ENCODE results near the gene PRMT7.

The PRMT7 gene

GRCh38 chr16:68310774-68311511, at the start of gene PRMT7, which contains the start of gene SLC7A6OS:
TSS of gene PRMT7 (plus strand) at chr16:68311019. CDS start at chr16:68315980, 4,961 bp downstream.
TSS of gene SLC7A6OS (minus strand) at chr16:68310946. CDS start at chr16:68310926, 20 bp downstream.
- DNase-seq (ENCODE audit: low read depth in 2 of 2), result peak; percentile 75 to 78

GRCh38 chr16:68263559-68264127, 47.2 kb upstream of the PRMT7 start:
- DNase-seq (ENCODE audit: low read depth in 2 of 2), result no peak

- DNase-seq (ENCODE audit: low read depth in 2 of 2), result peak; percentile 61
Observed at GRCh38 chr16:68264128-68265077, 46.4 kb upstream of the PRMT7 start, which contains the start of gene SLC7A6. TSS of gene SLC7A6 (plus strand) at chr16:68264526. CDS start at chr16:68274727, 10,201 bp downstream.

GRCh38 chr16:68265078-68265920, 45.5 kb upstream of the PRMT7 start:
- DNase-seq (ENCODE audit: low read depth in 2 of 2), result no peak

GRCh38 chr16:68267612-68268405, 43.0 kb upstream of the PRMT7 start:
- DNase-seq (ENCODE audit: low read depth in 2 of 2), result no peak

- no peak for DNase-seq (ENCODE audit: low read depth in 2 of 2)
Observed at GRCh38 chr16:68269793-68270192, 41.0 kb upstream of the PRMT7 start.

- DNase-seq (ENCODE audit: low read depth in 2 of 2), result no peak
Observed at GRCh38 chr16:68270353-68270752, 40.5 kb upstream of the PRMT7 start.

GRCh38 chr16:68272507-68273209, 38.2 kb upstream of the PRMT7 start:
- DNase-seq (ENCODE audit: low read depth in 2 of 2), result no peak

- no peak for DNase-seq (ENCODE audit: low read depth in 2 of 2)
Observed at GRCh38 chr16:68273459-68273858, 37.4 kb upstream of the PRMT7 start.

- no peak for DNase-seq (ENCODE audit: low read depth in 2 of 2)
Observed at GRCh38 chr16:68273896-68274295, 36.9 kb upstream of the PRMT7 start.

GRCh38 chr16:68274441-68274840, 36.4 kb upstream of the PRMT7 start:
- DNase-seq (ENCODE audit: low read depth in 2 of 2), result no peak

GRCh38 chr16:68275611-68276191, 35.1 kb upstream of the PRMT7 start:
- no peak for DNase-seq (ENCODE audit: low read depth in 2 of 2)

GRCh38 chr16:68276223-68276622, 34.6 kb upstream of the PRMT7 start:
- DNase-seq (ENCODE audit: low read depth in 2 of 2), result no peak

- DNase-seq (ENCODE audit: low read depth in 2 of 2), result no peak
Observed at GRCh38 chr16:68279726-68280558, 30.9 kb upstream of the PRMT7 start.

GRCh38 chr16:68281368-68282063, 29.3 kb upstream of the PRMT7 start:
- DNase-seq (ENCODE audit: low read depth in 2 of 2), result no peak

GRCh38 chr16:68282064-68282452, 28.8 kb upstream of the PRMT7 start:
- no peak for DNase-seq (ENCODE audit: low read depth in 2 of 2)

GRCh38 chr16:68283346-68283745, 27.5 kb upstream of the PRMT7 start:
- DNase-seq (ENCODE audit: low read depth in 2 of 2), result no peak

Measured in stimulated activated CD8-positive, alpha-beta memory T cell treated with anti-CD3 and anti-CD28 coated beads, Interleukin-7, amount 100 ng/mL, for 1 hour (primary cell).